Pancreas (tissue), 10 donors: ENCODE data around the gene POU5F2. TPM values are rescaled to one million over a fixed set of nuclear protein-coding genes. Genes with fewer than 3 reads are reported as not detected.

ENCODE experiments used
- ATAC-seq, 4 donors: fragments of 200-7000 bp; cut with Tn5 transposase; one replicate each; pipeline versions ENCODE4 v1.8.0 to v1.9.1; 2020; ENCODE audit warnings: mild to moderate bottlenecking in 4 of 4, moderate library complexity in 4 of 4
- DNase-seq, 6 donors: peaks; one replicate each; pipeline ENCODE4 v3.0.0-alpha.2; 2020
- FAIRE-seq: peaks from 2 replicates; lab custom pipeline; 2012; peaks lifted over from hg19 to GRCh38; lab: Jason Lieb, UNC
- H3K27ac ChIP-seq, 4 donors: fragments of 200-600 bp; sonication (generic); 1 replicate in 3 of 4; 2 replicates in 1 of 4; pipeline versions ENCODE4 v1.5.0 to v1.8.0; 2020
- H3K27me3 ChIP-seq, 4 donors: fragments of 200-600 bp; one replicate each; pipeline ENCODE4 v1.8.0; 2021
- H3K36me3 ChIP-seq, 3 donors: fragments of 200-600 bp; sonication (generic) in 1 of 3; one replicate each; pipeline versions ENCODE4 v1.5.0 to v1.8.0; 2020 to 2021
- H3K4me1 ChIP-seq, 3 donors: fragments of 200-600 bp; one replicate each; pipeline ENCODE4 v1.8.0; 2021
- H3K4me3 ChIP-seq, 4 donors: fragments of 200-600 bp; sonication (generic) in 2 of 4; one replicate each; pipeline versions ENCODE4 v1.5.0 to v1.8.0; 2020 to 2021
- H3K9me3 ChIP-seq, 4 donors: fragments of 200-600 bp; one replicate each; pipeline ENCODE4 v1.8.0; 2021
- CTCF ChIP-seq, 4 donors: fragments of 200-600 bp; sonication (generic) in 3 of 4; IDR thresholded peaks; one replicate each; pipeline versions ENCODE4 v1.5.0 to v1.8.0; 2021; ENCODE audit warnings: antibody characterized with exemption in 4 of 4
- WGBS, 2 donors: extraction: QIAGEN DNeasy Blood & Tissue Kit; methylation state at CpG; one replicate each; pipeline ENCODE4 v1.1.7; 2013; 5-methylcytosine and 5-hydroxymethylcytosine counted together
- intact Hi-C, 3 donors: fragments of 100-400 bp; cut with DNase I; formaldehyde crosslinking; loops; one replicate each; pipeline versions ENCODE4 v1.11.1 to v1.14.2; 2022
- polyA plus RNA-seq, 2 donors: library from polyadenylated mRNA; stranded (reverse); fragments of 200-250 nt; gene quantifications; one replicate each; pipeline ENCODE4 v1.2.3, GENCODE V29; 2013
- total RNA-seq, 6 donors: library from RNA; stranded (reverse); fragmentation: NEBNext Ultra II Directional in 4 of 6; extraction: Animal tissue kit (Norgen Biotek cat#: 25700) in 4 of 6; gene quantifications; one replicate each; pipeline versions ENCODE4 v1.2.1 to v1.2.4, GENCODE V29; 2021 to 2023
- donor health status: healthy with polysubstance abuse.
- donor health status: DM: no; HTN: no; CAD: no; lungs with moderate emphysema.
- donor health status: DM: no; HTN: no; CAD: no.
- donor health status: control.
- donor health status: control.
- donor health status: Bipolar disorder and iron deficiency.
- donor health status: DM: yes; HTN: yes; CAD: no.
- donor health status: DM: no; HTN: no; CAD: no.
- donor health status: DM: no; HTN: no; CAD: no.
- donor health status: DM: yes; HTN: yes; CAD: no.

The POU5F2 gene
- total and polyA plus RNA-seq, 8 donors: 0.05 to 1.2 (median 0.67) TPM

GRCh38 chr5:93715327-93715726 is 26.1 kb downstream of the POU5F2 start:
- Histone ChIP-seq H3K4me1 (peaks cover 0 to 3% (median 0%) of the 10 kb centered on the region in 3 donors), H3K27me3 (no peaks in the 10 kb centered on the region), H3K36me3 (no peaks in the 10 kb centered on the region), H3K9me3 (no peaks in the 10 kb centered on the region), H3K4me3 (no peak overlapping the region), H3K27ac (no peak overlapping the region)
- no peak for ATAC-seq
- FAIRE-seq: no peak
- no peak for TF ChIP-seq CTCF (IDR thresholded peaks at IDR 0.05)
- intact Hi-C loops: no loop called here
- WGBS, 2 donors: 87 to 97% methylated on average over 2 of the region's 2 CpGs
- DNase-seq: no peak

DNA sequence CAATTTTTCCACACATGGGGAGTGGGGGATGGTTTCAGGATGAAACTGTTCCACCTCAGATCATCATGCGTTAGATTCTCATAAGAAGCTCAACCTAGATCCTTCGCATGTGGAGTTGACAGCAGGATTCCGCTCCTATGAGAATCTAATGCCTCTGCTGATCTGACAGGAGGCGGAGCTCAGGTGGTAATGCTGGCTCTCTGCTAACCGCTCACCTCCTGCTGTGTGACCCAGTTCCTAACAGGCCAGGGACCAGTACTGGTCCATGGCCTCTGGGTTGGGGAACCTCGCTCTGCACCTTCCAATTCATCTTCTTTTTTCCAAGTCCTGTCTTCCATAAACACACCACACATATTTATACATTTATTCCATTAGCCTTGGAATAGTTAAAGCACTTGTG is 33.0 kb downstream of the POU5F2 start:
- no peak for FAIRE-seq
- no peaks in the 10 kb centered on the region for H3K27me3 ChIP-seq

GRCh38 chr5:93705896-93706295 is 35.5 kb downstream of the POU5F2 start:
- no peak for ATAC-seq
- intact Hi-C loops: no loop called here
- no peak for FAIRE-seq
- Histone ChIP-seq H3K27ac (no peak overlapping the region), H3K4me1 (no peaks in the 10 kb centered on the region), H3K36me3 (no peaks in the 10 kb centered on the region), H3K4me3 (no peak overlapping the region), H3K9me3 (no peaks in the 10 kb centered on the region), H3K27me3 (no peaks in the 10 kb centered on the region)
- no peak for TF ChIP-seq CTCF (IDR thresholded peaks at IDR 0.05)
- 95% methylated on average over 1 of the region's 1 CpG for whole genome bisulfite sequencing, 2 donors
- DNase-seq: no peak

More for the DNA sequence above, 33.0 kb downstream of the POU5F2 start:
- Histone ChIP-seq H3K36me3 (no peaks in the 10 kb centered on the region), H3K27ac (no peak overlapping the region), H3K4me1 (no peaks in the 10 kb centered on the region), H3K4me3 (no peak overlapping the region), H3K9me3 (no peaks in the 10 kb centered on the region)
- intact Hi-C loops: no loop called here
- 98% methylated on average over 6 of the region's 6 CpGs for WGBS, 2 donors
- TF ChIP-seq CTCF (IDR thresholded peaks at IDR 0.05): no peak
- DNase-seq (no peak), ATAC-seq (no peak)

GRCh38 chr5:93704996-93705395 is 36.4 kb downstream of the POU5F2 start:
- no peak for TF ChIP-seq CTCF (IDR thresholded peaks at IDR 0.05)
- DNase-seq (no peak), ATAC-seq (no peak), FAIRE-seq (no peak)
- Histone ChIP-seq H3K27me3 (no peaks in the 10 kb centered on the region), H3K27ac (no peak overlapping the region), H3K36me3 (no peaks in the 10 kb centered on the region), H3K9me3 (no peaks in the 10 kb centered on the region), H3K4me1 (no peaks in the 10 kb centered on the region), H3K4me3 (no peak overlapping the region)
- intact Hi-C loops: no loop called here

GRCh38 chr5:93691997-93692396 is 49.4 kb downstream of the POU5F2 start:
- Histone ChIP-seq H3K27me3 (no peaks in the 10 kb centered on the region), H3K36me3 (no peaks in the 10 kb centered on the region), H3K4me3 (no peak overlapping the region), H3K27ac (no peak overlapping the region), H3K9me3 (no peaks in the 10 kb centered on the region), H3K4me1 (no peaks in the 10 kb centered on the region)
- no peak for TF ChIP-seq CTCF (IDR thresholded peaks at IDR 0.05)
- ATAC-seq (no peak), DNase-seq (no peak), FAIRE-seq (no peak)
- WGBS, 2 donors: 83 to 96% methylated on average over 4 of the region's 4 CpGs
- intact Hi-C loops: no loop called here

Other genes starting within 250 kb of the POU5F2 start
- 1 to 10 TPM in 5 of 6 donors, under 1 TPM in 1; 0.65 to 2.7 (median 2.0) TPM for gene NR2F1-AS1, start 160.4 kb downstream of the POU5F2 start, total RNA-seq
- 1 to 10 TPM; 3.1 to 4.4 TPM for gene NR2F1-AS1, start 160.4 kb downstream of the POU5F2 start, polyA plus RNA-seq
- gene NR2F1, start 158.4 kb downstream of the POU5F2 start, total RNA-seq: 1 to 10 TPM; 1.4 to 8.1 (median 5.6) TPM
- 1 to 10 TPM; 4.3 to 4.4 TPM for gene NR2F1, start 158.4 kb downstream of the POU5F2 start, polyA plus RNA-seq